ENCODE measurements around the gene CEPT1.

CEPT1 gene

DNA sequence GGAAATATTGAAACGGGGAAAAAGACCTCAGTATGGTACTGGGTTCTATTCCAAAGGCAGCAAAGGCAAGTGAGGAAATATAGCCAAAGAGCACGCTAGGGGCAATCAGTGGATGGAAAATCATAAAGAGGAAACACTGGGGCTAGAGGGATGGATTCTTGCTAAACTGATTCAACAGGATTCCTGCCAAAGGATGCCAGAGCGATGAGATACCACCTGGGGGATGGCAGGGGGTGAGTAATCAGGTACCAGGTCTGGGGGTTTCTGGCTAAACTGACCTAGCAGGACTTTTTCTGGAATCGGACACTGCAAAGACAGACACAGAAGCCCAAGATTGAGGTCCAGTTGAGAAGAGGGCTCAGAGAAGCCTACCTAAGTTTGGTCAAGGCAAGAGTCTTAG lies 94.2 kb downstream of the CEPT1 start:
- DNase-seq: no peak

Data from CD4-positive, alpha-beta T cell treated with Interleukin-6 for 4 hours (primary cell).